ENCODE results near the gene ZNF385A.
A peak's percentile ranks its signal among the peaks of the same experiment; 100 is the strongest.
"Not testable (repeated sequence)": the region's sequence is repeated elsewhere in the genome, so short reads cannot be mapped to it uniquely, and the experiment has no call there.

Gene ZNF385A

DNA sequence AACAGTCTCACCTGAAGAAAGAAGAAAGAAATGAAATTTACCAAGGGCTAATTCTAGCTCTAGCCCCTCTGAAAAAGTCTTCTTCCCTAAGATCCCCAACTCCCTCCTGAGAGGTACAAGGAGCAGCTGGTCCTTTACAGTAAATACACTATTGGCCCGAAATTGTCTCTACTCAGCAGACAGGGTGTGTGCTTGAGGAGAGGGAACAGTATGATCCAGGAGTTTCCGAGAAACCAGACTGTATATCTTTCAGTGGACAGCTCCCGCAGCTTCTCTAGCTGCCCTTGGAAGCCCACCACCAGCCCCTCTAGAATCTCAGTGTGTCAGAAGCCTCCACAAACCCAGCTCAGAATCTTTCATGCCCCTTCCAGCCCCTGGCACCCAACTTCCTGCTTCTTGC lies 28.3 kb downstream of the ZNF385A start:
- DNase-seq (ENCODE audit: low read depth in 2 of 2), result no peak

DNA sequence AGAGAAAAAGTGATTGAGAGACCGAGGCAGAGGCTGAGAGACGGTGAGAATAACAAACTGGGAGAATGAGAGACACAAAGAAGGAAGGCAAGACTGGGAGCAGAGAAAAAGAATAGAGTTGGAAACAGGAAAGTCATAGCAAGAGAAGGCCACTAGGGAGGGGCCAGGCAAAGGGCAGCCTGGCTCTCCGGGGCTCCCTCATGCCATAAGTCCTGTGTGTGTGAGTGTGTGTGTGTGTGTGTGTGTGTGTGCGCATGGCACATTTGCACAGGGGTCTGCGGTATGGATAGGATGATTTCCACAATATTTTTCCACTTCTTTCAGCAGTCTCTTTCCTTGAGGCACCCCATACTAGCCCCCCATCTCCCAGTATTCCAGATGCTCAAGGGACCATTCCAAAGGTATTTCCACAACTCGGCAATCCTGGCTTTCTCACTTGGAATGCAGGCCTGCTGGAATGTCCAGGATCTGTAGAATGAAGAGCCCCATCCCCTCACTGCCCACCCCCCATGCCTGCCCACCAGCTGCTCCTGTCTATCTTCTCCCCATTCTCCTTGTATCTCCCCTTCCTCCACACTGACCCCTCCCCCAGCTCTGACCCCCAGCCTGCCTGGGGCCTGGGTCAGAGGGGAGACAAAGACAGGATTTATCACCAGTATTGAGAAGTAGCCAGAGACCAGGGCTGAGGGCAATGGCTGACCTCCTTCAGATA lies 29.3 kb downstream of the ZNF385A start:
- DNase-seq (ENCODE audit: low read depth in 2 of 2), result no peak

DNA sequence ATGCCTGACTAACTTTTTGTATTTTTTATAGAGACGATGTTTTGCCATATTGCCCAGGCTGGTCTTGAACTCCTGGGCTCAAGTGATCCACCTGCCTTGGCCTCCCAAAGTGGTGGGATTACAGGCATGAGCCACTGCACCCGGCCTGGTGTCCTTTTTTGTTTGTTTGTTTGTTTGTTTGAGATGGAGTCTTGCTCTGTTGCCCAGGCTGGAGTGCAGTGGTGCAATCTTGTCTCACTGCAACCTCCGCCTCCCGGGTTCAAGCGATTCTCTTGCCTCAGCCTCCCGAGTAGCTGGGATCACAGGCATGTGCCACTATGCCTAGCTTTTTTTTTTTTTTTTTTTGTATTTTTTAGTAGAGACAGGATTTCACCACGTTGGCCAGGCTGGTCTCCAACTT lies 30.3 kb downstream of the ZNF385A start:
- DNase-seq (ENCODE audit: low read depth in 2 of 2), result not testable (repeated sequence)

DNA sequence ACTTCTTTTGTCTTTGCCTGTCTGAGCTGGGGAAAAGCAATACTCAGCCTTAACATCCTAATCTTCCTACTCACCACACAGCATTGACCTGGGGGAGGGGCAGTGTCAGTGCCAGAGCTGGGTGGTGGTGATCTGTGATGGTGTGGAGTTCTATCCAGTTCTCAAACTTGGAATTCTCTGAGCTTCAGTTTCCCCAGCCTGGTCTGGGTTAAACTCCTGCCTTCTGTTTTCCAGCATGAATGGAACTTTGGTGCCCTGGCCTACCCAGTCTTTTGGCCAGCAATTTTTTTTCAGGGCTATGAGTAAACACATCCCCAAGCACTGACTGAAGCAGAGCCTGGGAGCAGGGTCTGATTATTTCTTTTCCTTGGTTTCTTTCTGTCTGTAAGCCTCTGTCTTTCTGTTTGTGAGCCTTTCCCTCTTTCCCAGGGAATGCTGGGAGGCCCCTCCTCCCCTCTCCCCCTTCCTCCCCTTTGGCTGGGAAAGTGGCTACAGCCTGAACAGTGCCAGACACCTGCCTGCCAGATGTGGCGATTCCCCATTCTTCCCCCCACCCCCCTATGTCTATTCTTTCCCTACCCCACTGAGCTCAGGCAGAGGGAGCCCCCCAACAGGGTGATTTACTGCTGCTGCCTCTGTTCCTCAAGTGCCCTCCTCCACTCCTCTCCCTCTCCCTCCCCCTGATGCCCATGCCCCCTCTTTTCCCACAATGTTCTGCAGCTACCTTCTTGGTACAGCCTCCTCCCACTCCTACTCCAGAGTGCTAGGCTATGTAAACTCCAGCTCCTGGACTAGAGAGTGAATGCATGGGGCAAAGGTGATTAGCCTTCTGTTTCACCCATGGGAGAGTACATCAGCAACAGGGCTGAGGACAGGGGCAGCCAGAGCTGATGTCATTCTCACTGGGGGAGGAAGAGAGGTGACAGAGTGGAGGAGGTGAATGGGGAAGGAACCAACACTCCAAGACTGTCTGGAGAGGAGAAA lies 31.4 kb downstream of the ZNF385A start:
- no peak for DNase-seq (ENCODE audit: low read depth in 2 of 2)

DNA sequence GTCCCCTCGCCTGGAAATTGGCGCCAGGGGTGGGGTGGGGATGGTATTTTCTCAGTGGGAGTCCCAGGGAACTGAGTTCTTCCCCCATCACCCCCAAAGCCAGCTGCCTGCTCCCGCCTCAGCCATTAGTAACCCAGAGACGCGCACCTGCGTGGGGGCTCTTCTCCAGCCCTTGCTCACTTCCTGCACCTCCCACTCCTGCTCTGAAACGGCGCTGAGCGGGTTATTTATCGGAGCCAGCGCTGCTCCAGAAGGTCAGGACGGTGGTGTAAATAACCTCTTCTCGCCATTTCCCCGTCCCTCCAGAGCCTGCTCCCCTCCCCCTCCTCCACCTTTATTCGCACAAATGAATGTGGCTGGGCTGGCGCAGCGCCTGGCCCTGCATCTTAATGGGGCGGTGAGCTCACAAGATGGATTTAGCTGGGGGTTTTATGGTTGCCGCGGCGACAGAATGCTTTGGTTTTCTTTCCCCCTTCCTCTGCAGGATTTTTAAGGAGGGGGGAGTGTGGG lies 32.5 kb downstream of the ZNF385A start:
- peak in 1 of 2 donors; percentile 30 for DNase-seq (ENCODE audit: low read depth in 2 of 2)

DNA sequence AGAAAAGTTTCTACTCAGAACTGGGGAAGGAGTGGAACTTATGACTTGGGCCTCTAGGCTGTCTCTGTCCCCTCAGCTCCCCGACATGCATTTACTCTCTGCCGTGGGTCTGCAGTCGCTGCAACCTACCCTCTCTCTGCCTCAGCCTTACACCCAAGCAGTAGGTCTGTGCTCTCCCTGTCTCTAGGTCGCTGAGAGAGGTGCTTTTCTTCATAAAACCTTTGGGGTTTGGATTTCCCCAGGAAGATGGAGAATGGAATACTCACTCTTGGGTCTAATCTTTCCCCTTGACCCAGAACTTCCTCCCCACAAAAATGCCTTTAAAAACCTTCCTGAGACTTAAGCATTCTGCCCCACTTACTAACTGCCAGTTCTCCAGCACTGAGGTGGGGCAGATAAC lies 33.2 kb downstream of the ZNF385A start:
- DNase-seq (ENCODE audit: low read depth in 2 of 2), result no peak

DNA sequence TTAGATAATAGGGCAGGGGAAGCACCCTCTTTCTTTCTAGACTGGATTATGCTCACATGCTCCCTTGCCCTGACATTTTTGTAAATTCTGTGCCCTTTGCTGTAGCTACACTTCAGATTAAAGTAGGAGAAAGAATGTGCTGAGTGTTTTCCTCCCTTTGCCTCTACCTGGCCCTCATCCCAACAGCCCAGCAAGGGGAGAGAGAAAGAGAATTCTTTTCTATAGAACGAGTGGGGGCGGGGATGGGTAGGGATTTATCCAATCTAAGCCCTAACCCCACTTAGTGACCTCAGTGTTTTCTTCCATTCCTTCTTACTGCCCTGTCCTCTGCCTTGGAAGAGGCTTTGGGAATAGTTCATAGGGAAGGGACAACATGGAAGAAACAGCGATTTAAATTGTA lies 33.8 kb downstream of the ZNF385A start:
- no peak for DNase-seq (ENCODE audit: low read depth in 2 of 2)

DNA sequence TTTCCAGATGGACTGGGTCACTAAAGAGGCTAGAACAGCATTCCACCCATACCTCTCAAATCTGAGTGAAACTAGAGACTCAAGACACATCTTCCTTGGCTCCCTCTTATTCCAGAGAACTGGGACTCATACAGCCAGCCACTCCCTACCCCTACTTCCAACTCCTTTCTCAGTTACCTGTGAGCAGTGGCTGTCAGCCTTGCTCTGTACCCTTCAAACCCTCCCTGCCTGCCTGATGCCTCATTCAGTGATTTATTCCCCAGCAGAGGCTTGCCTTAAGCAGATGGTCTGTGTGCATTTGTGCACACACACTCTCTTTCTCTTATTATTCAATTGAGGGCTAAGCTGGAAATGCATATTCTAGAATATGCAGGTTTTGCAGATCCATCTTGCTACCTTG lies 34.9 kb downstream of the ZNF385A start:
- DNase-seq (ENCODE audit: low read depth in 2 of 2), result no peak

DNA sequence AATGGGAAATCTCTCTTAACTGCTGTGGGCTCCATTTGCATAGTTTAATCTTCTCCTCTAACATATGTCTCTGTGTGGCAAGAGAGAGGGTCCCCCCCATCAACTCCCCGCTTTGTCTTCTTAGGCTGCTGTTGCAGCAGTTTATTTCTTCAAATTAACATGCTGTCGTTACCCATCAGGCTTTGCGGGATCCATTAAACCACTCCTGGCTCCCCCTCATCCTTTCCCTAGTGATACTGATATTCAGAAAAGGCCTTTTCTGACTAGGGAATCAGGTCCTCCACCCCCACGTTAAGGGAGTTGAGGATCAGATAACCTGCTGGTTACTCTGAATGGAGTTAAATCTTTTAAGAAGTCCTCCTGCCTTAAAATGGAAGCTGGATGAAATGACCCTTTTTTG lies 35.5 kb downstream of the ZNF385A start:
- no peak for DNase-seq (ENCODE audit: low read depth in 2 of 2)

DNA sequence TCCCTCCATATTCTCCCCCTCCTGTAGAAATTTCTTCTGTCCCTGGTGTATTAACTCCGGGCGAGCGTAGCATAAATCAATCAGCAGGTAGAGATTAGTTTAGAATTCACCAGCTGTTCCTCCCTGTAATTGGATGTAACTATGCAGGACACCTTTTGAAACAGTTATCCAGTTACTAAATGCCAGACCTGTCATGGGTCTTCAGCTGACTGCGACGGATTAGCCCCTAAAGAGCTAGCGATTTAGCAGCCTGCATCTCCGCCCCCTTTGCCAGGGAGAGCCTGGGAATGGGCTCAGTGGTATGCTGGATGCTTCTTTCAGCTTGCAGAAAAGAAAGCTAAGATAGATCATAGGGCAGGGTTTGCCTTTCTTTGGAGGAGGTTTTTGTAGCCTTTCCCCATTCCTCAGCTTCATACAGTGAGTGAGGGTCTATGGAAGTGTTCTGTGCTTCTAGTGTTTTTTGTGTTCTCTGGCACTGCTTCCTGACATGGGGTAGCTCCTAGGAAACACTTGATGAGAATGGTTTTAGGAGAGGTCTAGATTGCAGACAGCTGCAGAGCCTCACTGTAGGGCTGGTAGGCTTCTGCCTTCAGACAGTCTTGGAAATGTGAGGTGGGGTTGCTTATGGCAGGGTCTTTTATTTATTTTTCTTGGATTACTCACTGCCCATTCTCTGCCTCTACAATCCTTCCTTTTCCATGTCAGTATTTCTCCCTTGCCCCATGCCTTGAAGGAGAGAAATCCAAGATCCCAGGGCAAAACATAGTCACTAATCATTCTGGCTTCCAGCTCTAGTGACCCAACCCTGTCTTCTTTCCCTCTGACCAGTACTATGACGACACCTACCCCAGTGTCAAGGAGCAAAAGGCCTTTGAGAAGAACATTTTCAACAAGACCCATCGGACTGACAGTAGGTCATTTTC lies 42.9 kb downstream of the ZNF385A start:
- no peak for DNase-seq (ENCODE audit: low read depth in 2 of 2)

DNA sequence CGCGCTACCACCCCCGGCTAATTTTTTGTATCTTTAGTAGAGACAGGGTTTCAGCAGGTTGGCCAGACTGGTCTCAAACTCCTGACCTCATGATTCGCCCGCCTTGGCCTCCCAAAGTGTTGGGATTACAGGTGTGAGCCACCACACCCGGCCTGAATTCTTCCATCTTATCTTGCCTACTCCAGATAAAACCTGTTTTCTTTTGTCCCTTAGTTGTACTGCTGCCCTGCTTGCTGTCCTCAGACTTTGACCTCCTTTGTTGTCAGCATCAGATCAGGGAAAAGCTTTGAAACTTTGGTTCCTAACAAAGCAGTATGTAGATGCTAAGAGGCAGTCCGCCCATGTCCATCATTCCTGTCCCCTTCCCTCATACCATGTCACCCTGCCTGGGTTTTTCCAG lies 43.7 kb downstream of the ZNF385A start:
- DNase-seq (ENCODE audit: low read depth in 2 of 2), result no peak

DNA sequence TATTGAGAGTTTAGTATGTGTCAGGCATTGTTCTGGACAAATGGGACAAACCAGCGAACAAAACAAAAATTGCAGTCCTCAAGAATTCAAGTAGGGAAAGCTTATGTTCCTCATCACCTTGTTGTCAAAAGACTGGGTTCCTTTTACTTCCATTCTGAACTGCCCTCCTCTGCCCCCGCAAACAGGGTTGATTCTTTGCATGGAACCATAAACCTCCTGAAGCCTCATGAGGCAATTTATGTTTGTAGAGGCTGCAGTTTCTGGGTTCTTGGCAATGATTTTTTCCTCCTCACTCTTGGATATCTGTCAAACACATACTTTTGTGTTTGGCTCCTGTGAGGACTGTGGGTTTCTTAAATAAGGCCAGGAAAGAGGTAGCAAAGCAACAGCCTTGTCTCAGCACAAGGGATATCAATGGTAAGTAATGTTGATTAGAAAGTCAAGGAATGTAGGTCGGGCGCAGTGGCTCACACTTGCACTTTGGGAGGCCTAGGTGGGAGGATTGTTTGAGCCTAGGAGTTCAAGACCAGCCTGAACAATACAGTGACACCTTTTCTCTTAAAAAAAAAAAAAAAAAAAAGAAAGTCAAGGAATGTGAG lies 45.7 kb downstream of the ZNF385A start:
- DNase-seq (ENCODE audit: low read depth in 2 of 2), result no peak

DNA sequence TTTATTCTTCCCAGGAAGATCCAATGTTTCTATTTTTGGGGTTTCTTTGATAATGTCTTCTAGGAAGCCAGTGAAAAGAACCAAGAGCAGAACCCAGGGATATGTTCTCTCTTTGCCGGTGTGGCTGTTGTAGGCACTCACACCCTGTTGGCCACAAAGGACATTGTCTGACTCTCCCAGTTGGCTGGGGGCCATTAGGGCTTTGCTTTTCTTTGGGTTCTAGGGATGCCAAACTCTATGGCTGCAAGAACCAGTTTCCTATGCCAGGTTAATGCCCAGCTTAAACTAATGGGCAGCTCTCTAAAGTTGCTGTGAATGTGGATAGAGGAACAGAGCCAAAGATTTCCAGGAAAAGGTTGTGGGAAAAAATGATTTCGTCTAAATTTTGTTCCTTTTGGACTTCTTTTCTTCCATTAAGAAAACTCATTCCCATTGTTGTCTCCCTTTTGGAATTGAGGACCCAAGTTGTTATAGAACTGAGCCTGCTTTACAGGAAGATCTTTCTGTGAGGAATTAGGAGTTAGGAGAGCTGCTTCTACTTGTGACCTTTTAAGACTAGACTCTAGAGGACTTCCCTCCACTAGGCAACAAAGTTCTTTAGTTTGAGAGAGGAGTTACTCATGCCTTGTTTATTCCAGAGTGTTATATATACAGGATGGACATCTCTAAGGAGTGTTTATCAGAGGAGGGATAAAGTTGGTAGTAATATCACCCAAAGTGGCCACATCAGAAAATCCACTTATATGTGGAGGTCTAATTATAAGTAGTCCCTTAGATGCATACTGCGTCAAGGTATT lies 46.5 kb downstream of the ZNF385A start:
- no peak for DNase-seq (ENCODE audit: low read depth in 2 of 2)

DNA sequence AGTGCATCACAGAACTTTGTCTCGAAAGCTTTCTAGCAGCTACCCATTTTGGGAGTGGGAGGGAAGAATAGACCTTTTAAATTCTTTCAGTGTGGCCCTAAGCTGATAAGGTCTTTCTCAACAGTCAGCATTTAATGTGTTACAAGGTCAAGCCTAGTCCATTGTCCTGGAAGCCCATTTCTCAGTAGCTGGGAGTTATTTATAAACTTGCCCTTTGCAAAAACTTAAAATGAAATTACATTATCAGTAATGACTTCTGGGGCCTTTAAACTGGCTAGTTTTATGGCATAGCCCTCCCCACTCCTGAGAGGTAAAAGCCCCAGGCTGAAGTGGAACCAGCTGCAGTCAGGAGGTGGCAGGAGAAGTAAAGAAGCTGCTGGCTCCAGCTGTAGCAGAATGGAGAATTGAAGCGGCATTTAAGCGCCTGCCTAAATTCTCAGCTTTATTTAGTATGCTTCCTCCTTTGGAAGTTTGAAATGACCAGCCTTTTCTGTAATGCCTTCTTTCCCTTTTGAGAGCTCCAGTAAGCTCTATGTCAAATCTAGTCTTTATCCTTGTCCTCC lies 47.2 kb downstream of the ZNF385A start:
- no peak for DNase-seq (ENCODE audit: low read depth in 2 of 2)

DNA sequence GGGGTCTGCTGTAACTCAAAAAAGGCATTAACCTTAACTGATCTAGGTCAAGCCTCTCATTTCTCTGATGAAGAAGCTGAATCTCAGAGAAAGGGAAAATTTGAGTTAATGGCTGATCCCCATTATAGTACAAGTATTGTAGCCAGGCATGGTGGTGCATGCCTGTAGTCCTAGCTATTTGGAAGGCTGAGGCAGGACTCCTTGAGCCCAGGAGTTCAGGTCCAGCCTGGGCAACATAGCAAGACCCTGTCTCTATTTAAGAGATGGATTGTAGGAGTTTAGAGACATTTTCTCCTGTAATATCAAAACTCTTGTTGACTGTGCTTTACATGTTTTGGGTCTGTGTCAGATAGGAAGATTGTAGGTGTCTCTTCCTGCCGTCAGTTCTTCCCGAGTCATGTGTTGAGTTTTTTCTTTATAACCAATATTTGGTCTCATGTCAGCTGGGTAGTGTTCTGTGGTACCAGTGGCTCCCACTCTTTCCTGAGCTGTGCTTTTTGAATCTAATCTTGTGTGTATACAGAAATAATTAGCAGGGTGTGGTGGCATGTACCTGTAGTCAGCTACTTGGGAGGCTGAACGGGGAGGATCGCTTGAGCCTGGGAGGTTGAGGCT lies 51.0 kb downstream of the ZNF385A start:
- DNase-seq (ENCODE audit: low read depth in 2 of 2), result no peak

DNA sequence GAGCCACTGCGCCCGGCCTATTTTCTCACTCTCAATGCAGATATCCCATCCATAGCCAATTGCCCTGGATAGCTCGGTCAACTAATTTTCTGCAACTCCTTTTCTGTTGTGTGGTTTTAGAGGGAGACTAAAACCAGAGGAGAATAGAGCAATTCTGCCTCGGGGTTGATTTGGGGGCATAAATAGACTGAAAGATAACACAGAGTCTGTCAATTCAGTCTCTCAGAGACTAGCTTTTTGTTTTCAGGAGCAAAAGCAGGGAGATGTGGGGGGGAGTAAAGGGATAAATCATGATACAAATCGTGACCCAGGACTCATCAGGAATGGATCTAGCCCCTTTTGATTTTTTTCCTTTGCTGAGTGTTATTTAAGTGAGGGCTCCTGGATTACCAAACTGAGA lies 53.1 kb downstream of the ZNF385A start:
- DNase-seq (ENCODE audit: low read depth in 2 of 2), result no peak

DNA sequence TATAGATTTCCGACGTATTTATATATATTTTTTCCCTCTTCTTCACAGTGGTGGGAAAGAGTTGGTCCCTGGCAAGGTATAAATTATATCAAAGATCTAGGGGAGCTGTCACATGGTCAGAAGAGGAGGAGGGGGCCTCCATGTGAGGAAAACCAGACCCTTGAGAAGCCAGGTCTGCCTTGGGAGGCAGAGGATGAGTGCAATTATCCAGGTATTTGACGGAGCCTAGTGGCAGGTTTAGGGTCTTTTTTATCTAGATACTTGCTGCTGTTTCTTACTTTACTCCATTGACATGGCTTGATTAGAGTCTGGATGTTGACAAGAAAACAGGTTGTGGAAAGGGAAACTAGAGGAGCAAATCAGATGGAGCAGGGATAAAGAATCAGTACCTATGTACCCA lies 54.1 kb downstream of the ZNF385A start:
- no peak for DNase-seq (ENCODE audit: low read depth in 2 of 2)

DNA sequence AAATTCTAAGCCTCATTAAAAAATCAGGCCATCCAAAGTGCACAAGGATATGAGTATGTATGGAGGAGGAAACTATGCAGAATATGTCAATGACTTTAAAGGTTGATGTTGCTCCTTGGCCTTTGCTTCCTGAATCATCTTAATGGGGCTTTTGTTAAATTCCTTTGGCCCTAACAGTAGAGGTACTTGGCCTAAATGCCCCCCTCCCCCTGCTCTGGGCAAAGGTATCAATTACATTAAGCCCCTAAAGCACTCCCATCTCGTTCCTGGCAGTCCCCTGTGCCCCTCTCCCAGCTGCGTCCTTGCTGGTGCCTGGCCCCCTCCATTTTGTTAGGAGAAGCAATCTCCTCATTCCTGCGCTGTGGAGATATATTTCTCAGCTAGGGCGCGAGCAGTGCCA lies 54.8 kb downstream of the ZNF385A start:
- no peak for DNase-seq (ENCODE audit: low read depth in 2 of 2)

DNA sequence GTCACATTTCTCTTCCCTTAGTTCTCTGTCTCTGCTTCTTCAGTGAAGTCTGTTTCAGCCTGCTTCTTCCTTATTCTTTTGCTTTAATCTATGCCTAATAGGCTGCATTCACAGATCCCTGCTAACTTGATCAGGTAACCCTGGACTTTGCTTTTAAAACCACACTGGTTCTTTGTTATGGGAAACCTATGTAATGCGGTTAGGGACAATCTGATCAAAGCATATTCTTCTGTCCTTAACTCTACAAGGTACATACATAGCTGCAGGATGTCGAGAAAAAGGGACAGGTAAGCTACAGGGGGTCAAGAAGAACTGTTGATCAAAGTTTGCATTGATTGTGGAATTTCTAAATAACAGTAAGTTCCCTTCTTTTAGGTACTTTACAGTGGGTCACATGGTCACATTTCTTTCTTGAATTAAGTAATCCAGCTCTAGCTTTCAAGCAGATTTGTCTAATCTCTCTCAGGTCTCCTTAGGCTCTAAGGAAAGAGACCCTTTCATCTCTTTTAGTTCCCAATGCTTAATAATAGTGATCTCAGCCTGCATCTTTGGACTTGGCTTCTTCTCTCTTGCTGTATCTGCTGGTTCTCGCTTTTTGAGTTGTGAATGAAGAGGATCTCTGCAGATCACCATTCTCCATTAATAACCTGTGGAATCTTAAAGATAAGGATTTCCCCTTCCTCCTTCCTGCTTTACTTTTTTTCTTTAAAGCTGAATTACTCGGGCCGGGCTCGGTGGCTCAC lies 55.8 kb downstream of the ZNF385A start:
- no peak for DNase-seq (ENCODE audit: low read depth in 2 of 2)
